Measurements from ENCODE around the gene TMEM120B. TPM values are rescaled to one million over a fixed set of nuclear protein-coding genes. Genes with fewer than 3 reads are reported as not detected.

TMEM120B gene
- total and polyA plus RNA-seq, 8 donors: 8.5 to 17.7 (median 12.0) TPM

DNA sequence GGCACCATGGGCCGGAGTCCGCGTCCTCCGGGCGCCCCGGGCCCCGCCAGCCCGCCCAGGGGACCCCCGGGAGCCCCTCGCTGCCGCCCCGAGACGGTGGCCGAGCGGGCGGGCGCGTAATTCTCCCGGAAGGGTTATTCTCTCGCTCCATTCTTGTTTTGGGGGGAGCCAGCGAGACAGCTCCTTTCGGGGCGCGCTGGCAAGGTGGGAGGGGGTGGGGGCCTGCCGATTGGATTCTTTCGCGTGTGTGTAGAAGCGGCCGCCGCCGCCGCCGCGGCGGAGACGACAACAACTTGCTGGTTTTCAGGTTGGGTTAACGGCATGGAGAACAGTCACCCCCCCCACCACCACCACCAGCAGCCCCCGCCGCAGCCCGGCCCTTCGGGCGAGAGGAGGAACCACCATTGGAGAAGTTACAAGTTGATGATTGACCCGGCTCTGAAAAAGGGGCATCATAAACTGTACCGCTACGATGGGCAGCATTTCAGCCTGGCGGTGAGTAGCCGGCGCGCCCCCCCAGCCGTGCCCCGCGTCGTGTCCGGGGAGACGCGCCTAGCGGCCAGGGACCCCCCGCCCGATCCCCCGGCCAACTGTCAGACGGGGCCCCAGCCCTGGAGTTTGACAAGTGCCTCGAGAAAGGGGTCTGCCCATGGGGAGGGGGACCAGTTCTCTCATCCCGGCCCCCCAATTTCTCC lies 92.0 kb downstream of the TMEM120B start:
- intact Hi-C loops (cut with DNase I): no loop called here
- DNase-seq: peak in 2 of 4 donors; percentile 40 to 88
- peak overlapping the region; percentile 69 to 86 for H3K4me3 ChIP-seq
- peaks cover 14 to 41% of the 10 kb centered on the region in 2 donors for H3K4me1 ChIP-seq
- TF ChIP-seq, protein P1, sequence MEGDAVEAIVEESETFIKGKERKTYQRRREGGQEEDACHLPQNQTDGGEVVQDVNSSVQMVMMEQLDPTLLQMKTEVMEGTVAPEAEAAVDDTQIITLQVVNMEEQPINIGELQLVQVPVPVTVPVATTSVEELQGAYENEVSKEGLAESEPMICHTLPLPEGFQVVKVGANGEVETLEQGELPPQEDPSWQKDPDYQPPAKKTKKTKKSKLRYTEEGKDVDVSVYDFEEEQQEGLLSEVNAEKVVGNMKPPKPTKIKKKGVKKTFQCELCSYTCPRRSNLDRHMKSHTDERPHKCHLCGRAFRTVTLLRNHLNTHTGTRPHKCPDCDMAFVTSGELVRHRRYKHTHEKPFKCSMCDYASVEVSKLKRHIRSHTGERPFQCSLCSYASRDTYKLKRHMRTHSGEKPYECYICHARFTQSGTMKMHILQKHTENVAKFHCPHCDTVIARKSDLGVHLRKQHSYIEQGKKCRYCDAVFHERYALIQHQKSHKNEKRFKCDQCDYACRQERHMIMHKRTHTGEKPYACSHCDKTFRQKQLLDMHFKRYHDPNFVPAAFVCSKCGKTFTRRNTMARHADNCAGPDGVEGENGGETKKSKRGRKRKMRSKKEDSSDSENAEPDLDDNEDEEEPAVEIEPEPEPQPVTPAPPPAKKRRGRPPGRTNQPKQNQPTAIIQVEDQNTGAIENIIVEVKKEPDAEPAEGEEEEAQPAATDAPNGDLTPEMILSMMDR (IDR thresholded peaks at IDR 0.05): no peak
- no peaks in the 10 kb centered on the region for H3K27me3 ChIP-seq
- peaks cover 0 to 19% of the 10 kb centered on the region in 2 donors for H3K36me3 ChIP-seq
- ATAC-seq: no peak
- H3K27ac ChIP-seq: peak overlapping the region; percentile 100
- H3K9me3 ChIP-seq: no peaks in the 10 kb centered on the region

DNA sequence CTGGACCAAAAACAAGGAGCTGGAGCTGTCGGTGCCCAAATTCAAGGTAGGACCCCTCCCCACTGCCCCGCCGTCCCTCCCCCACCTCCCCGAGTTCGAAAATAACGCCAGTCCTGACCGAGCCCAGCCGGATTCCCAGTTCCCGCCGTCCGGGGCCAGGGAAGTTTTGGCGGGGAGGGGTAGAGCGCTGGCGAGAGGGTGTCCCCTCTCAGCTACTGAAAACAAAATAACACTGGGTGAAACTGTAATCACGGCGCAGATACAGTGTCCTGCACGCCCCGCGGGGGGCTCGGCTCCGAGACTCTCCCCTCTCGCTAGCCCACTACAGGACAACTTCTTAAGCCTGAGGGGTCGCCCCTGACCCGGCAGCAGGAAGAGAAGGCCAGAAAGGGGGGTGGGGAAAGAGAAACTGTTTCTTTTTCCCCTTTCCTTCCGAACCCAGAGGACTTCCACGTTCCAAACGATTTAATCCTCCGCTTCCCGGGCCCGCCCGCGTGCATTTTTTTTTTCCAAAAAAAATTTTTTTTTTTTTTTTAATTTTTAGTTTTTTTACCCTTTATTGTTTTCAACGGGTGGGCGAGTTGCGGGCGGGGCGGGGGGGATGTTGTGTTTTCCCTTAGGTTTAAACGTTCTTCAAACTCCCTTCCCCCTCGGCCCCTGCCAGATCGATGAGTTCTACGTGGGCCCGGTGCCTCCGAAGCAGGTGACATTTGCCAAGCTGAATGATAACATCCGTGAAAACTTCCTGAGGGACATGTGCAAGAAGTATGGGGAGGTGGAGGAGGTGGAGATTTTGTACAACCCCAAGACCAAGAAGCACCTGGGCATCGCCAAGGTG lies 92.8 kb downstream of the TMEM120B start:
- Histone ChIP-seq H3K27ac (peak overlapping the region; percentile 100), H3K4me3 (peak overlapping the region; percentile 69 to 86), H3K27me3 (no peaks in the 10 kb centered on the region), H3K36me3 (peaks cover 0 to 27% of the 10 kb centered on the region in 2 donors), H3K4me1 (peaks cover 14 to 48% of the 10 kb centered on the region in 2 donors), H3K9me3 (no peaks in the 10 kb centered on the region)
- intact Hi-C loops (cut with DNase I): no loop called here
- no peak for ATAC-seq
- TF ChIP-seq, protein P1 (IDR thresholded peaks at IDR 0.05): no peak
- peak in 3 of 4 donors; percentile 40 to 80 (median 57) for DNase-seq

- DNase-seq: peak in 1 of 4 donors; percentile 54
- Histone ChIP-seq H3K9me3 (no peaks in the 10 kb centered on the region), H3K4me3 (peak overlapping the region; percentile 69 to 86), H3K27me3 (no peaks in the 10 kb centered on the region), H3K36me3 (peaks cover 0 to 34% of the 10 kb centered on the region in 2 donors), H3K27ac (peak overlapping the region in 1 of 2 donors; percentile 100), H3K4me1 (peaks cover 16 to 55% of the 10 kb centered on the region in 2 donors)
- TF ChIP-seq, protein P1 (IDR thresholded peaks at IDR 0.05): no peak
- ATAC-seq: no peak
- intact Hi-C loops (cut with DNase I): no loop called here
Measured at GRCh38 chr12:121806009-121806545, 93.5 kb downstream of the TMEM120B start.

DNA sequence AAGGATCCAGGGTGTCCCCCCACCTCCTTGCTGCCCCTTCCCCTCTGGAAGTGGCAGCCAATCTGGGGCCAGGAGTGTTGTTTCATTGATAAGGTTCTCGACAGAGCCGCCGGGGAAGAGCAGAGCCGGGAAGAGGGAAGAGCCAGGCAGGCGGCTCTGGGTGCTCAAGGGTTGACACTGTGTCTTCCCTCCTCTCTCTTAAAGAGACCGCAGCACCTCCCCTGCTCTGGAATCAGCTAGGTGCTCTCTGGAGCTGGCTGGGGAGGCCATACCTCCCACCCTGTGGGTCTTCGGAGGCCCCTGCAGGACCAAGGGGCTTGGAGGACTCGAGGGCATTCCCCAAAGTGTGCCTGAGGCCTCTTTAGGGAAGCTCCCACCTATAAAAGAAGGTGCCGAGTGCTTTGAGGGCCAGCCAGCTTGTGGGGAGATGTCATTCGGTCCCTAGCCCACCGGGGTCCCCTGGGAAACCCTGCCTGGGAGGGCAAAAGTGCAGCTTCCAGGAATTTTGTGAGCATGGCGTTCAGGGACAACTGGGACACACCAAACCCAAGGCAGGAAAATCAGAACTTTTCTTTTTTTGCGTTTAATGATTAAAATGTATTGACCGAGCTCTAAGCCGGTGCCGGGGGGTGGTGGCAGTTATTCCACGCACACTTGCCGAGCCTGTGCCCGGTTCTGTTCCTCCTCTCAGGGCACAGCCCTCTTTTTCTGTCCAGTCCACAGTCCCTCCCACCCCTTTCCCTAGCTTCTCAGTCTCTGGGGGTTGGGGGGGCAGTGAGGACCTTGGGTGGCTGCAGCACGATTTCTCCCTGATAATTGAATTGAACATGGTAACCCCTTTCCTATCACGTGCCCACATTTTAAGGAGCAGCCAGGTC lies 94.2 kb downstream of the TMEM120B start:
- Histone ChIP-seq H3K27me3 (no peaks in the 10 kb centered on the region), H3K4me1 (peaks cover 24 to 62% of the 10 kb centered on the region in 2 donors), H3K4me3 (peak overlapping the region; percentile 69 to 86), H3K36me3 (peaks cover 0 to 41% of the 10 kb centered on the region in 2 donors), H3K9me3 (no peaks in the 10 kb centered on the region), H3K27ac (peak overlapping the region in 1 of 2 donors; percentile 100)
- DNase-seq (peak in 1 of 4 donors; percentile 73), ATAC-seq (no peak)
- intact Hi-C loops (cut with DNase I): no loop called here
- TF ChIP-seq, protein P1 (IDR thresholded peaks at IDR 0.05): no peak
